Endothelial cell of umbilical vein (primary cell): ENCODE results near the gene SNX18. TPM values are rescaled to one million over a fixed set of nuclear protein-coding genes. Genes with fewer than 3 reads are reported as not detected.
"Not testable (repeated sequence)": the region's sequence is repeated elsewhere in the genome, so short reads cannot be mapped to it uniquely, and the experiment has no call there.

Experiments used
- BruUV-seq: library from RNA; stranded (reverse); fragments of 400-500 nt; replicated peaks from 2 replicates; lab custom pipeline; 2021; lab: Mats Ljungman, UMichigan
- CTCF ChIA-PET: fragments of 300-600, 350-600 bp; sonication (Branson Sonifier 250); formaldehyde crosslinking; loops from one replicate; lab custom pipeline; 2021; ENCODE audit warnings: antibody characterized with exemption, inconsistent platforms; lab: Charles Lee
- POLR2A ChIA-PET: fragments of 300-600, 350-600 bp; sonication (Branson Sonifier 250); formaldehyde crosslinking; loops from one replicate; lab custom pipeline; 2021; ENCODE audit warnings: antibody characterized with exemption, inconsistent platforms; lab: Charles Lee
- DNase-seq: peaks from one replicate; pipeline ENCODE4 v3.0.0-alpha.2; 2011; ENCODE audit warnings: low read depth, low spot score
- FAIRE-seq: peaks from 2 replicates; lab custom pipeline; 2011; peaks lifted over from hg19 to GRCh38; lab: Jason Lieb, UNC
- H2AFZ ChIP-seq: 2 replicates; pipeline ENCODE4 v1.6.0; 2012; ENCODE audit warnings: low read depth, low read length, control low read depth, inconsistent platforms
- H3K27ac ChIP-seq: 2 replicates; pipeline ENCODE4 v1.5.1; 2011; ENCODE audit warnings: low read depth, mild to moderate bottlenecking, control low read depth, low read length, moderate library complexity; ENCODE audit not compliant: insufficient read depth
- H3K27me3 ChIP-seq, 2 experiments: 2 replicates each; pipeline versions ENCODE4 v1.6.0 to v1.6.1; 2011; ENCODE audit warnings: low read length in 2 of 2, mixed read lengths in 1 of 2; ENCODE audit not compliant: control insufficient read depth in 2 of 2, insufficient read depth in 2 of 2
- H3K36me3 ChIP-seq, 2 experiments: 2 replicates in 1 of 2; 3 replicates in 1 of 2; pipeline ENCODE4 v1.5.1; 2011; ENCODE audit warnings: low read length in 2 of 2, mild to moderate bottlenecking in 1 of 2, moderate library complexity in 1 of 2; ENCODE audit not compliant: control insufficient read depth in 2 of 2, insufficient read depth in 2 of 2; ENCODE audit errors: extremely low read depth in 1 of 2
- H3K4me1 ChIP-seq: 3 replicates; pipeline ENCODE4 v1.5.1; 2011; ENCODE audit warnings: mild to moderate bottlenecking, low read length; ENCODE audit not compliant: control insufficient read depth, insufficient read depth; ENCODE audit errors: extremely low read depth
- H3K4me2 ChIP-seq: 2 replicates; pipeline ENCODE4 v1.6.1; 2011; ENCODE audit warnings: low read length, control low read depth, mixed read lengths; ENCODE audit not compliant: insufficient read depth
- H3K4me3 ChIP-seq, 3 experiments: fragments of 200-600 bp in 1 of 3; sonication (generic), shearing (Covaris generic) in 1 of 3; replicated peaks in 1 of 3; 2 replicates each; pipeline ENCODE4 v1.5.1; 2011 to 2016; ENCODE audit warnings: control low read depth in 3 of 3, low read length in 3 of 3, mild to moderate bottlenecking in 2 of 3, inconsistent platforms in 1 of 3, low read depth in 1 of 3, moderate library complexity in 1 of 3; ENCODE audit not compliant: insufficient read depth in 1 of 3
- H3K79me2 ChIP-seq: 2 replicates; pipeline ENCODE4 v1.6.0; 2012; ENCODE audit warnings: low read length, inconsistent platforms; ENCODE audit not compliant: control insufficient read depth, insufficient read depth
- H3K9ac ChIP-seq: replicated peaks from 2 replicates; pipeline ENCODE3; 2011; ENCODE audit warnings: low read length, control low read depth; ENCODE audit not compliant: insufficient read depth; ENCODE audit errors: extremely low read depth
- H3K9me1 ChIP-seq: replicated peaks from 3 replicates; pipeline ENCODE4 v1.6.0; 2011; ENCODE audit warnings: mild to moderate bottlenecking, low read length; ENCODE audit not compliant: control insufficient read depth, insufficient read depth; ENCODE audit errors: extremely low read depth
- H3K9me3 ChIP-seq: replicated peaks from 2 replicates; pipeline ENCODE4 v1.5.1; 2012; ENCODE audit warnings: low read length, inconsistent platforms; ENCODE audit not compliant: control insufficient read depth, insufficient read depth
- H4K20me1 ChIP-seq: replicated peaks from 2 replicates; pipeline ENCODE3; 2011; ENCODE audit warnings: mild to moderate bottlenecking, low read length; ENCODE audit not compliant: control insufficient read depth, insufficient read depth; ENCODE audit errors: extremely low read depth
- CTCF ChIP-seq, 2 donors: IDR thresholded peaks; 1 replicate in 1 of 2; 2 replicates in 1 of 2; pipeline ENCODE4 v1.5.1; 2011; ENCODE audit warnings: low read length in 2 of 2, mild to moderate bottlenecking in 2 of 2, moderate library complexity in 2 of 2, control low read depth in 1 of 2, inconsistent platforms in 1 of 2, low read depth in 1 of 2; ENCODE audit not compliant: insufficient read depth in 1 of 2; ENCODE audit errors: extremely low read depth in 1 of 2
- EZH2 ChIP-seq: IDR thresholded peaks from 2 replicates; pipeline ENCODE4 v1.6.1; 2012; ENCODE audit warnings: borderline replicate concordance, low read depth, mild to moderate bottlenecking, moderate library complexity, low read length, inconsistent platforms; ENCODE audit not compliant: severe bottlenecking
- FOS ChIP-seq: IDR thresholded peaks from 2 replicates; pipeline ENCODE4 v1.6.1; 2011; ENCODE audit warnings: mild to moderate bottlenecking, low read length, moderate library complexity, borderline replicate concordance; ENCODE audit not compliant: insufficient read depth
- GATA2 ChIP-seq: IDR thresholded peaks from 2 replicates; pipeline ENCODE4 v1.7.0; 2011; ENCODE audit warnings: low read depth, mild to moderate bottlenecking, moderate library complexity, mixed read lengths, low read length; ENCODE audit not compliant: insufficient read length, insufficient read depth
- JUN ChIP-seq: IDR thresholded peaks from 2 replicates; pipeline ENCODE4 v1.6.1; 2011; ENCODE audit warnings: borderline replicate concordance, low read depth; ENCODE audit not compliant: insufficient read length, insufficient read depth
- MYC ChIP-seq: IDR thresholded peaks from one replicate; pipeline ENCODE4 v1.6.1; 2011; ENCODE audit warnings: mild to moderate bottlenecking, low read depth, low read length
- POLR2AphosphoS5 ChIP-seq: IDR thresholded peaks from 2 replicates; pipeline ENCODE4 v1.6.1; 2012; ENCODE audit warnings: low read depth, mild to moderate bottlenecking, control low read depth, low read length, moderate library complexity; ENCODE audit not compliant: insufficient read depth
- dilution Hi-C: fragments of 300-500 bp; cut with MboI; formaldehyde crosslinking; loops from one replicate; pipeline ENCODE4 v1.15.0; 2019; ENCODE audit warnings: low sequenced_read_pairs; ENCODE audit not compliant: extremely low pct_ligation_motif_present
- intact Hi-C: fragments of 100-400 bp; cut with micrococcal nuclease; formaldehyde crosslinking; loops from one replicate; pipeline ENCODE4 v1.10.0; 2022
- polyA plus RNA-seq, 4 experiments: library from polyadenylated mRNA; depleted of rRNA in 3 of 4; stranded (reverse) in 3 of 4; unstranded in 1 of 4; fragments of >200 nt; gene quantifications; 2 replicates each; pipeline versions ENCODE4 v1.2.1 to v1.2.3, GENCODE V29; 2011 to 2012; ENCODE audit warnings: missing spikeins in 1 of 4
- total RNA-seq: library from RNA; stranded (reverse); gene quantifications from 2 replicates; pipeline ENCODE4 v1.2.3, GENCODE V29; 2021

The SNX18 gene
- total and polyA plus RNA-seq, 2 donors (not counting 3 experiments of a cell fraction or from before 2014, with no cell fraction given): 11.8 to 25.3 TPM

GRCh38 chr5:54484219-54484894 lies 33.2 kb upstream of the SNX18 start:
- dilution Hi-C loops: no loop called here
- CTCF ChIA-PET: interaction anchor here (1.2 kb wide), 1 partner anchor 241 kb away, joined by 4 read pairs; no protein-coding TSS in a partner anchor

GRCh38 chr5:54485659-54486058 lies 31.9 kb upstream of the SNX18 start:
- intact Hi-C loops: loop anchor here (5.0 kb wide), 1 partner anchor 43 kb away; no protein-coding TSS in a partner anchor
- BruUV-seq, H3K4me3 ChIP-seq, POLR2A ChIA-PET, CTCF ChIA-PET, H3K4me1 ChIP-seq, H3K4me2 ChIP-seq, H3K27ac ChIP-seq, DNase-seq, H3K9ac ChIP-seq, H3K9me3 ChIP-seq, H3K27me3 ChIP-seq, dilution Hi-C loops, H3K9me1 ChIP-seq, H4K20me1 ChIP-seq, FAIRE-seq, H2AFZ ChIP-seq, H3K79me2 ChIP-seq, H3K36me3 ChIP-seq: not testable (repeated sequence)

More at GRCh38 chr5:54484219-54484894, 33.2 kb upstream of the SNX18 start:
- Histone ChIP-seq H3K9ac (no peak overlapping the region), H3K27me3 (peaks cover 6 to 10% of the 10 kb centered on the region in 2 experiments), H3K4me2 (no peak overlapping the region), H3K27ac (no peak overlapping the region), H3K9me3 (no peaks in the 10 kb centered on the region), H3K36me3 (no peaks in the 10 kb centered on the region), H3K79me2 (no peaks in the 10 kb centered on the region), H2AFZ (no peak overlapping the region), H3K4me1 (no peaks in the 10 kb centered on the region), H3K9me1 (no peaks in the 10 kb centered on the region), H3K4me3 (no peak overlapping the region), H4K20me1 (no peaks in the 10 kb centered on the region)
- BruUV-seq: no TSS peak
- DNase-seq (no peak), FAIRE-seq (no peak)
- POLR2A ChIA-PET: no interaction called here
- no peak for TF ChIP-seq CTCF (IDR thresholded peaks at IDR 0.05; ENCODE audit: extremely low read depth in 1 of 2, insufficient read depth in 1 of 2, low read depth in 1 of 2, low read length in 2 of 2)
- TF ChIP-seq EZH2: no peak
- TF ChIP-seq GATA2: no peak
- no peak for TF ChIP-seq JUN
- TF ChIP-seq FOS: no peak
- no peak for TF ChIP-seq MYC
- no peak for TF ChIP-seq POLR2AphosphoS5
- intact Hi-C loops: no loop called here

- POLR2A ChIA-PET: interaction anchor here (0.6 kb wide), 1 partner anchor 148 kb away, joined by 3 read pairs; no protein-coding TSS in a partner anchor
- FAIRE-seq, H2AFZ ChIP-seq, H3K9me3 ChIP-seq, BruUV-seq, H3K4me3 ChIP-seq, H3K9me1 ChIP-seq, H3K27ac ChIP-seq, H3K36me3 ChIP-seq, H3K4me2 ChIP-seq, dilution Hi-C loops, H3K4me1 ChIP-seq, H4K20me1 ChIP-seq, H3K79me2 ChIP-seq, DNase-seq, H3K9ac ChIP-seq: not testable (repeated sequence)
- peaks cover 0 to 11% of the 10 kb centered on the region in 2 experiments for H3K27me3 ChIP-seq
- CTCF ChIA-PET: interaction anchor here (0.6 to 6.8 kb wide), 42 partner anchors 8 to 1279 kb away, joined by 3 to 100 read pairs (median 5); partner anchors contain the start of genes GPX8 and SNX18
- intact Hi-C loops: loop anchor here (1.0 to 5.0 kb wide), 2 partner anchors 47 to 246 kb away; no protein-coding TSS in a partner anchor
Observed at GRCh38 chr5:54489648-54489979, 27.9 kb upstream of the SNX18 start.
